Neural cell (in vitro differentiated cells): ENCODE measurements around the gene EDDM13. TPM values are rescaled to one million over a fixed set of nuclear protein-coding genes. Genes with fewer than 3 reads are reported as not detected.
"Not testable (repeated sequence)": the region's sequence is repeated elsewhere in the genome, so short reads cannot be mapped to it uniquely, and the experiment has no call there.

ENCODE experiments used
- H2AFZ ChIP-seq: fragments of 200-600, 300-800 bp; sonication (generic), shearing (Covaris generic); 2 replicates; pipeline ENCODE4 v1.6.0; 2014; ENCODE audit warnings: low read depth, mild to moderate bottlenecking, antibody characterized with exemption, low read length, moderate library complexity
- H3F3A ChIP-seq: fragments of 200-600 bp; shearing (Covaris generic); 2 replicates; pipeline ENCODE4 v1.6.1; 2016; ENCODE audit warnings: mild to moderate bottlenecking, moderate library complexity, mixed read lengths, antibody characterized with exemption, low read length; ENCODE audit not compliant: insufficient read depth, poor library complexity, severe bottlenecking
- H3K27ac ChIP-seq: fragments of 200-600, 300-800 bp; sonication (generic), shearing (Covaris generic); 2 replicates; pipeline ENCODE4 v1.5.1; 2014; ENCODE audit warnings: mild to moderate bottlenecking, low read length, moderate library complexity
- H3K27me3 ChIP-seq: fragments of 300-800, 200-600 bp; sonication (generic), shearing (Covaris generic); 2 replicates; pipeline ENCODE4 v1.6.0; 2014; ENCODE audit warnings: mild to moderate bottlenecking, low read depth, low read length, moderate library complexity; ENCODE audit not compliant: insufficient read depth
- H3K36me3 ChIP-seq: fragments of 300-800, 200-600 bp; sonication (generic), shearing (Covaris generic); 2 replicates; pipeline ENCODE4 v1.5.1; 2014; ENCODE audit warnings: mild to moderate bottlenecking, antibody characterized with exemption, low read length, moderate library complexity; ENCODE audit not compliant: insufficient read depth
- H3K4me2 ChIP-seq: fragments of 300-800, 200-600 bp; sonication (generic), shearing (Covaris generic); 2 replicates; pipeline ENCODE4 v1.6.0; 2014; ENCODE audit warnings: mild to moderate bottlenecking, low read length
- H3K4me3 ChIP-seq: fragments of 300-800, 200-600 bp; sonication (generic), shearing (Covaris generic); 2 replicates; pipeline ENCODE4 v1.5.1; 2014; ENCODE audit warnings: mild to moderate bottlenecking, low read length, moderate library complexity
- H3K79me2 ChIP-seq: fragments of 200-600 bp; shearing (Covaris generic); replicated peaks from 2 replicates; pipeline ENCODE4 v1.6.0; 2014; ENCODE audit warnings: mild to moderate bottlenecking, low read length, moderate library complexity; ENCODE audit not compliant: insufficient read depth
- H3K9ac ChIP-seq: fragments of 300-800, 200-600 bp; sonication (generic), shearing (Covaris generic); 2 replicates; pipeline ENCODE4 v1.6.1; 2016; ENCODE audit warnings: mild to moderate bottlenecking, low read length, mixed read lengths
- H3K9me2 ChIP-seq: fragments of 200-600 bp; shearing (Covaris generic); 2 replicates; pipeline ENCODE4 v1.6.1; 2016; ENCODE audit warnings: mild to moderate bottlenecking, low read length, mixed read lengths; ENCODE audit not compliant: insufficient read depth
- H3K9me3 ChIP-seq: fragments of 200-600, 300-800 bp; sonication (generic), shearing (Covaris generic); 2 replicates; pipeline ENCODE4 v1.6.1; 2016; ENCODE audit warnings: mild to moderate bottlenecking, mixed run types, low read length, moderate library complexity, mixed read lengths
- H4K20me1 ChIP-seq: fragments of 200-600 bp; shearing (Covaris generic); 2 replicates; pipeline ENCODE4 v1.6.1; 2016; ENCODE audit warnings: mild to moderate bottlenecking, mixed run types; ENCODE audit not compliant: insufficient read depth
- EP300 ChIP-seq: fragments of 450-650 bp; conservative IDR thresholded peaks from 2 replicates; pipeline ENCODE4 v1.6.1; 2014; ENCODE audit warnings: antibody characterized with exemption, mild to moderate bottlenecking, moderate library complexity; ENCODE audit not compliant: poor library complexity, severe bottlenecking
- EZH2 ChIP-seq: fragments of 200-600, 300-800 bp; shearing (Covaris generic), sonication (generic); IDR thresholded peaks from 2 replicates; pipeline ENCODE4 v1.6.1; 2014; ENCODE audit warnings: antibody characterized with exemption, low read length, borderline replicate concordance, mild to moderate bottlenecking; ENCODE audit not compliant: insufficient read depth, poor library complexity, severe bottlenecking
- MXI1 ChIP-seq: fragments of 450-650 bp; conservative IDR thresholded peaks from 2 replicates; pipeline ENCODE4 v1.6.1; 2014; ENCODE audit warnings: antibody characterized with exemption, mild to moderate bottlenecking; ENCODE audit not compliant: poor library complexity, severe bottlenecking
- POLR2AphosphoS5 ChIP-seq: IDR thresholded peaks from 2 replicates; pipeline ENCODE4 v1.6.1; 2012
- RAD21 ChIP-seq: fragments of 450-650 bp; conservative IDR thresholded peaks from 2 replicates; pipeline ENCODE4 v1.6.1; 2014; ENCODE audit warnings: antibody characterized with exemption, mild to moderate bottlenecking, moderate library complexity
- SMC3 ChIP-seq: fragments of 450-650 bp; conservative IDR thresholded peaks from 2 replicates; pipeline ENCODE4 v1.6.1; 2014; ENCODE audit warnings: antibody characterized with exemption, mild to moderate bottlenecking, moderate library complexity; ENCODE audit not compliant: poor library complexity
- TAF1 ChIP-seq: IDR thresholded peaks from 2 replicates; pipeline ENCODE4 v1.6.1; 2012; ENCODE audit warnings: low read depth
- polyA plus RNA-seq: library from polyadenylated mRNA; depleted of rRNA; stranded (reverse); fragments of >200 nt; gene quantifications from 2 replicates; pipeline ENCODE4 v1.2.3, GENCODE V29; 2014
- TF ChIP-seq, protein P1 (sequence below): fragments of 450-650 bp; IDR thresholded peaks from 2 replicates; pipeline ENCODE4 v1.5.1; 2014; ENCODE audit warnings: antibody characterized with exemption, mild to moderate bottlenecking, moderate library complexity; ENCODE audit not compliant: poor library complexity, severe bottlenecking
- TF ChIP-seq, protein P2 (sequence below): IDR thresholded peaks from 2 replicates; pipeline ENCODE4 v1.6.1; 2012; ENCODE audit warnings: borderline replicate concordance

Gene EDDM13
- polyA plus RNA-seq, 1 donor from 2014 or later = not detected

DNA sequence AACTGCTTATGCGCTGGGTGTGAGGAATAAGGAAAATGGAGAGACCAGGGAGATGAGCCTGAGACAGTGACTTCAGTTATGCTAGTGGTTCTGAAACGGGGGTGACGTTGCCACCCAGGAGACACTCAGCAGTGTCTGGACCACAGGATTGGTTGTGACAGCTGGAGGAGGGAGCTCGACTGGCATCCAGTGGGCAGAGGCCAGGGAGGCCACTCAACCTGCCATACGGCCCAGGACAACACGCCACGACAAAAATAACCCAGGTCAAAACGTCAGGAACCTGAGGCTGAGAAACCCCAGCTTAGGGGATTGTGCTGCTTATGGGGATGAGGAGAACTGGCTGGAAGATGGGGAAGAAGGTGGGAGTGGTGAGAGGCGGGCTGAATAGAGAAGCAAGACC, 31.7 kb downstream of the EDDM13 start:
- H3K79me2 ChIP-seq = no peaks in the 10 kb centered on the region
- no peak overlapping the region for H3K27ac ChIP-seq
- no peaks in the 10 kb centered on the region for H3F3A ChIP-seq
- H3K9me2 ChIP-seq = no peaks in the 10 kb centered on the region
- no peak overlapping the region for H3K9ac ChIP-seq
- no peak for TF ChIP-seq RAD21
- TF ChIP-seq TAF1 = no peak
- TF ChIP-seq POLR2AphosphoS5 = no peak
- no peak for TF ChIP-seq SMC3
- no peak for TF ChIP-seq MXI1
- no peak for TF ChIP-seq EP300
- TF ChIP-seq, protein P1, sequence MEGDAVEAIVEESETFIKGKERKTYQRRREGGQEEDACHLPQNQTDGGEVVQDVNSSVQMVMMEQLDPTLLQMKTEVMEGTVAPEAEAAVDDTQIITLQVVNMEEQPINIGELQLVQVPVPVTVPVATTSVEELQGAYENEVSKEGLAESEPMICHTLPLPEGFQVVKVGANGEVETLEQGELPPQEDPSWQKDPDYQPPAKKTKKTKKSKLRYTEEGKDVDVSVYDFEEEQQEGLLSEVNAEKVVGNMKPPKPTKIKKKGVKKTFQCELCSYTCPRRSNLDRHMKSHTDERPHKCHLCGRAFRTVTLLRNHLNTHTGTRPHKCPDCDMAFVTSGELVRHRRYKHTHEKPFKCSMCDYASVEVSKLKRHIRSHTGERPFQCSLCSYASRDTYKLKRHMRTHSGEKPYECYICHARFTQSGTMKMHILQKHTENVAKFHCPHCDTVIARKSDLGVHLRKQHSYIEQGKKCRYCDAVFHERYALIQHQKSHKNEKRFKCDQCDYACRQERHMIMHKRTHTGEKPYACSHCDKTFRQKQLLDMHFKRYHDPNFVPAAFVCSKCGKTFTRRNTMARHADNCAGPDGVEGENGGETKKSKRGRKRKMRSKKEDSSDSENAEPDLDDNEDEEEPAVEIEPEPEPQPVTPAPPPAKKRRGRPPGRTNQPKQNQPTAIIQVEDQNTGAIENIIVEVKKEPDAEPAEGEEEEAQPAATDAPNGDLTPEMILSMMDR = no peak
- no peak for TF ChIP-seq EZH2
- TF ChIP-seq, protein P2, sequence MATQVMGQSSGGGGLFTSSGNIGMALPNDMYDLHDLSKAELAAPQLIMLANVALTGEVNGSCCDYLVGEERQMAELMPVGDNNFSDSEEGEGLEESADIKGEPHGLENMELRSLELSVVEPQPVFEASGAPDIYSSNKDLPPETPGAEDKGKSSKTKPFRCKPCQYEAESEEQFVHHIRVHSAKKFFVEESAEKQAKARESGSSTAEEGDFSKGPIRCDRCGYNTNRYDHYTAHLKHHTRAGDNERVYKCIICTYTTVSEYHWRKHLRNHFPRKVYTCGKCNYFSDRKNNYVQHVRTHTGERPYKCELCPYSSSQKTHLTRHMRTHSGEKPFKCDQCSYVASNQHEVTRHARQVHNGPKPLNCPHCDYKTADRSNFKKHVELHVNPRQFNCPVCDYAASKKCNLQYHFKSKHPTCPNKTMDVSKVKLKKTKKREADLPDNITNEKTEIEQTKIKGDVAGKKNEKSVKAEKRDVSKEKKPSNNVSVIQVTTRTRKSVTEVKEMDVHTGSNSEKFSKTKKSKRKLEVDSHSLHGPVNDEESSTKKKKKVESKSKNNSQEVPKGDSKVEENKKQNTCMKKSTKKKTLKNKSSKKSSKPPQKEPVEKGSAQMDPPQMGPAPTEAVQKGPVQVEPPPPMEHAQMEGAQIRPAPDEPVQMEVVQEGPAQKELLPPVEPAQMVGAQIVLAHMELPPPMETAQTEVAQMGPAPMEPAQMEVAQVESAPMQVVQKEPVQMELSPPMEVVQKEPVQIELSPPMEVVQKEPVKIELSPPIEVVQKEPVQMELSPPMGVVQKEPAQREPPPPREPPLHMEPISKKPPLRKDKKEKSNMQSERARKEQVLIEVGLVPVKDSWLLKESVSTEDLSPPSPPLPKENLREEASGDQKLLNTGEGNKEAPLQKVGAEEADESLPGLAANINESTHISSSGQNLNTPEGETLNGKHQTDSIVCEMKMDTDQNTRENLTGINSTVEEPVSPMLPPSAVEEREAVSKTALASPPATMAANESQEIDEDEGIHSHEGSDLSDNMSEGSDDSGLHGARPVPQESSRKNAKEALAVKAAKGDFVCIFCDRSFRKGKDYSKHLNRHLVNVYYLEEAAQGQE = no peak
- no peak overlapping the region for H3K4me3 ChIP-seq
- no peaks in the 10 kb centered on the region for H3K9me3 ChIP-seq
- H3K27me3 ChIP-seq = no peaks in the 10 kb centered on the region
- H4K20me1 ChIP-seq = no peaks in the 10 kb centered on the region
- no peaks in the 10 kb centered on the region for H3K36me3 ChIP-seq
- no peak overlapping the region for H2AFZ ChIP-seq
- H3K4me2 ChIP-seq = no peak overlapping the region

DNA sequence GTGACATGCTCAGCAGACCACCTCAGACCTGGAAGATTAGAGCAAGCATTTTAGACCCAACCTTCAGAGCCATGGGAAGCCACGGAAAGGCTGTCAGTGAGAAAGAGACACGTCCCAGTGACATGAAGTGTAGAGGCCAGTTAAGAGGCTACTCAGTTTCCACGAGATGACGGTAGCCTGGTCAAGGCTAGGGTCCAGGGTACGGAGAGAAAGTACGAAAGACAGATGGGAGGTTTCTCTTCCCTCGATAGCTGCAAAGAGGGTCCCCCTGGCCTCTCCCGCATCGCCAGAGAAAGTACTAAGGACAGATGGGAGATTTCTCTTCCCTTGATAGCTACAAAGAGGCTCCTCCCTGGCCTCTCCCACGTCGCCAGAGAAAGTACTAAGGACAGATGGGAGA, 33.5 kb downstream of the EDDM13 start:
- H3F3A ChIP-seq = no peaks in the 10 kb centered on the region
- H3K27ac ChIP-seq = no peak overlapping the region
- no peak for TF ChIP-seq MXI1
- TF ChIP-seq, protein P2 = no peak
- TF ChIP-seq EP300 = no peak
- no peak for TF ChIP-seq SMC3
- no peak for TF ChIP-seq POLR2AphosphoS5
- no peak for TF ChIP-seq RAD21
- TF ChIP-seq, protein P1 = no peak
- no peak for TF ChIP-seq EZH2
- TF ChIP-seq TAF1 = no peak
- no peak overlapping the region for H3K4me2 ChIP-seq
- H3K36me3 ChIP-seq = no peaks in the 10 kb centered on the region
- H3K79me2 ChIP-seq = peaks cover 3% of the 10 kb centered on the region
- no peaks in the 10 kb centered on the region for H3K9me2 ChIP-seq
- H4K20me1 ChIP-seq = no peaks in the 10 kb centered on the region
- no peak overlapping the region for H3K9ac ChIP-seq
- H3K9me3 ChIP-seq = no peaks in the 10 kb centered on the region
- no peaks in the 10 kb centered on the region for H3K27me3 ChIP-seq
- H2AFZ ChIP-seq = no peak overlapping the region
- H3K4me3 ChIP-seq = no peak overlapping the region

DNA sequence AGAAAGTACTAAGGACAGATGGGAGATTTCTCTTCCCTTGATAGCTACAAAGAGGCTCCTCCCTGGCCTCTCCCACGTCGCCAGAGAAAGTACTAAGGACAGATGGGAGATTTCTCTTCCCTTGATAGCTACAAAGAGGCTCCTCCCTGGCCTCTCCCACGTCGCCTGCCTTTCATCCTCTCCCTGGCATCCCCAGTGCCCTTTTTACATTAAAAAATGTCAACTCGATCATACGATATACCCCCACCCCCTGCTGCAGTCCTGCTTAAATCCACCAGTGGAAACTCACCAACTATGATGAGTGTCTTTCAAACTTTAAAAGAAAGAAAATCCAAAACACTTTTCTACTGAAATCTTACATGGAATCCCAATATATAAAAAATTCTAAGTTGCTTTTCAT, 34.5 kb downstream of the EDDM13 start:
- not testable (repeated sequence) for H4K20me1 ChIP-seq, H3K4me3 ChIP-seq, H3K27me3 ChIP-seq, H3F3A ChIP-seq, H3K27ac ChIP-seq, H3K79me2 ChIP-seq, H3K36me3 ChIP-seq, H2AFZ ChIP-seq, H3K4me2 ChIP-seq, H3K9ac ChIP-seq, H3K9me2 ChIP-seq, H3K9me3 ChIP-seq
